WTC11 (cell line): ENCODE measurements around the gene MCM3AP. TPM values are rescaled to one million over a fixed set of nuclear protein-coding genes. Genes with fewer than 3 reads are reported as not detected.

Source experiments
- ATAC-seq: fragments of 200-7000 bp; cut with Tn5 transposase; 2 replicates; pipeline ENCODE4 v1.10.0; 2021; ENCODE audit warnings: mild to moderate bottlenecking, moderate library complexity
- CTCF ChIA-PET: fragments of 300-600 bp; sonication (Branson Sonifier 250); formaldehyde crosslinking; loops from one replicate; lab custom pipeline; 2021; ENCODE audit warnings: antibody characterized with exemption; lab: Charles Lee
- POLR2A ChIA-PET: fragments of 350-600 bp; sonication (Branson Sonifier 250); formaldehyde crosslinking; loops from one replicate; lab custom pipeline; 2021; ENCODE audit warnings: antibody characterized with exemption; lab: Charles Lee
- DNase-seq: peaks from one replicate; pipeline ENCODE4 v3.0.0; 2021; ENCODE audit warnings: low spot score
- H3K27ac Mint-ChIP-seq: 2 replicates; pipeline ENCODE4 v1.8.0; 2021; ENCODE audit warnings: mixed read lengths
- H3K27me3 Mint-ChIP-seq: 2 replicates; pipeline ENCODE4 v1.8.0; 2021; ENCODE audit warnings: low read depth, mild to moderate bottlenecking, moderate library complexity, mixed read lengths
- H3K36me3 Mint-ChIP-seq: 2 replicates; pipeline ENCODE4 v1.8.0; 2021; ENCODE audit warnings: mixed read lengths
- H3K4me1 Mint-ChIP-seq: 2 replicates; pipeline ENCODE4 v1.8.0; 2022; ENCODE audit warnings: mixed read lengths
- H3K4me3 Mint-ChIP-seq: 2 replicates; pipeline ENCODE4 v1.8.0; 2021; ENCODE audit warnings: mild to moderate bottlenecking, moderate library complexity, mixed read lengths
- H3K9me3 Mint-ChIP-seq: 2 replicates; pipeline ENCODE4 v1.8.0; 2021; ENCODE audit warnings: mixed read lengths
- AR ChIP-seq: fragments of 250-450 bp; sonication (Bioruptor Pico); IDR thresholded peaks from 2 replicates; pipeline ENCODE4 v1.9.0; 2021; ENCODE audit warnings: mild to moderate bottlenecking
- CDX4 ChIP-seq: fragments of 250-450 bp; sonication (Bioruptor Pico); IDR thresholded peaks from 2 replicates; pipeline ENCODE4 v1.9.0; 2021; ENCODE audit warnings: moderate library complexity, mild to moderate bottlenecking, inconsistent platforms, borderline replicate concordance
- ELF4 ChIP-seq: sonication (generic); formaldehyde crosslinking; IDR thresholded peaks from 2 replicates; pipeline ENCODE4 v1.8.1; 2022; ENCODE audit warnings: low read depth, mild to moderate bottlenecking, moderate library complexity, missing genetic modification reagents
- FOXP4 ChIP-seq: sonication (generic); formaldehyde crosslinking; IDR thresholded peaks from 2 replicates; pipeline ENCODE4 v1.8.0; 2022; ENCODE audit warnings: mild to moderate bottlenecking, missing genetic modification reagents
- GRHL2 ChIP-seq: fragments of 250-450 bp; sonication (Bioruptor Pico); IDR thresholded peaks from 2 replicates; pipeline ENCODE4 v1.8.0; 2022; ENCODE audit warnings: mild to moderate bottlenecking, moderate library complexity; ENCODE audit not compliant: insufficient replicate concordance, severe bottlenecking
- IRF2 ChIP-seq: sonication (generic); formaldehyde crosslinking; IDR thresholded peaks from 2 replicates; pipeline ENCODE4 v1.8.0; 2022; ENCODE audit warnings: low read depth, missing genetic modification reagents, borderline replicate concordance
- TP53 ChIP-seq: sonication (generic); formaldehyde crosslinking; IDR thresholded peaks from 2 replicates; pipeline ENCODE4 v1.8.1; 2023; ENCODE audit warnings: mild to moderate bottlenecking, missing genetic modification reagents
- ZNF281 ChIP-seq: sonication (generic); formaldehyde crosslinking; IDR thresholded peaks from 2 replicates; pipeline ENCODE4 v1.8.0; 2023; ENCODE audit warnings: mild to moderate bottlenecking, missing genetic modification reagents
- ZNF396 ChIP-seq: fragments of 250-450 bp; sonication (Bioruptor Pico); IDR thresholded peaks from 2 replicates; pipeline ENCODE4 v1.8.0; 2021; ENCODE audit warnings: mild to moderate bottlenecking, moderate library complexity, borderline replicate concordance
- total RNA-seq: library from RNA; stranded (reverse); gene quantifications from 3 replicates; pipeline ENCODE4 v1.2.3, GENCODE V29; 2021
- TF ChIP-seq, protein P1 (sequence below): sonication (generic); formaldehyde crosslinking; IDR thresholded peaks from 2 replicates; pipeline ENCODE4 v1.8.0; 2022; ENCODE audit warnings: mild to moderate bottlenecking, missing genetic modification reagents
- TF ChIP-seq, protein P2 (sequence below): sonication (generic); formaldehyde crosslinking; IDR thresholded peaks from 2 replicates; pipeline ENCODE4 v1.8.1; 2023; ENCODE audit warnings: mild to moderate bottlenecking, missing genetic modification reagents, moderate library complexity
- TF ChIP-seq, protein P3 (sequence below): sonication (generic); formaldehyde crosslinking; IDR thresholded peaks from 2 replicates; pipeline ENCODE4 v1.8.0; 2023; ENCODE audit warnings: missing genetic modification reagents

The MCM3AP gene
- total RNA-seq, 1 experiment from 2014 or later = 167 TPM

DNA sequence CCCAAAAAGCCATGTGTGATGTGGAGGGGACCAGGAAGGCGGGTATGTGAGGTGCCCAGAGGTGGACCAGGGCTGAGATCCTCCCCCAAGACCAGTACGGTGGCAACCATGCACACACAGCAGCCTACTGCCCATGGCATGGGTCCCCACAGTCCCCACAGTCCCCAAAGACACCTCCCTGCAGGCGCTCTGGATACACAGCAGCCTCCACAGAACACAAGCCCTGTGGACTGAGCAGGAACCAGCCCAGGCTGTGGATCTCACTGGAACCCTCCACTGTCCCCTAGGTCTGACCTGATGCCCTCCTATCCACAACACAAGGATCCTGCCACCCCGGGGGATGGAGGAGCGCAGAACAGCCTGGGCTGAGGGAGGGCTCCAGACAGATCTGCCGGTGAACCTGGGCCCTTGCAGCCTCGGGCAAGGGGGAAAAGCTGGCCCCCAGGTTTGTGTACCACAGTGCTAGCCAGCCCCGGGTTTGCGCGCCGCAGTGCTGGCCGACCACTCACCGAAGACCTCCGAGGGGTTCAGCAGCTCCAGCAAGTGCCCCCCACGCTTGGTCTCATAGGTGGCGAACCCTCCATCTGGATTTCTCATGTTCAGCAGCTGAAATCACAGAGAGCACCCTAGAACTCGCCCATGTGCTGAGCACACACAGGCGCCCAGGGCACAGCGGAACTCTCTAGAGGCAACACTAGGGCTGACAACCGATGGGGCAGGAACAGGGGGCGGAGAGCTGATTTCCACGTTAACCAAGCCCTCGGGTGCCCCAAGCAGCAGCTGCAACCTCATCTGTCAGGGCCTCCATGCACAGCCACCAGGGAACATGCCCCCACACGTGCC is 79.0 kb downstream of the MCM3AP start:
- H3K4me1 Mint-ChIP-seq = peaks cover 8% of the 10 kb centered on the region
- H3K4me3 Mint-ChIP-seq = no peak overlapping the region
- ChIA-PET CTCF (no interaction called here), POLR2A (no interaction called here)
- DNase-seq (peak; percentile 5), ATAC-seq (no peak)
- TF ChIP-seq ZNF396 (CRISPR knock-in tag) (no peak), ZNF281 (CRISPR knock-in tag) (no peak), GRHL2 (no peak), CDX4 (CRISPR knock-in tag) (no peak), FOXP4 (CRISPR knock-in tag) (no peak), ELF4 (CRISPR knock-in tag) (no peak), AR (CRISPR knock-in tag) (no peak), IRF2 (CRISPR knock-in tag) (no peak)
- H3K27me3 Mint-ChIP-seq = no peaks in the 10 kb centered on the region
- no peaks in the 10 kb centered on the region for H3K9me3 Mint-ChIP-seq
- peaks cover 46% of the 10 kb centered on the region for H3K36me3 Mint-ChIP-seq
- no peak overlapping the region for H3K27ac Mint-ChIP-seq

- no peaks in the 10 kb centered on the region for H3K9me3 Mint-ChIP-seq
- ChIA-PET POLR2A (no interaction called here), CTCF (no interaction called here)
- TF ChIP-seq, protein P1, sequence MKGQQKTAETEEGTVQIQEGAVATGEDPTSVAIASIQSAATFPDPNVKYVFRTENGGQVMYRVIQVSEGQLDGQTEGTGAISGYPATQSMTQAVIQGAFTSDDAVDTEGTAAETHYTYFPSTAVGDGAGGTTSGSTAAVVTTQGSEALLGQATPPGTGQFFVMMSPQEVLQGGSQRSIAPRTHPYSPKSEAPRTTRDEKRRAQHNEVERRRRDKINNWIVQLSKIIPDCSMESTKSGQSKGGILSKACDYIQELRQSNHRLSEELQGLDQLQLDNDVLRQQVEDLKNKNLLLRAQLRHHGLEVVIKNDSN (CRISPR knock-in tag) = no peak
- TF ChIP-seq, protein P2, sequence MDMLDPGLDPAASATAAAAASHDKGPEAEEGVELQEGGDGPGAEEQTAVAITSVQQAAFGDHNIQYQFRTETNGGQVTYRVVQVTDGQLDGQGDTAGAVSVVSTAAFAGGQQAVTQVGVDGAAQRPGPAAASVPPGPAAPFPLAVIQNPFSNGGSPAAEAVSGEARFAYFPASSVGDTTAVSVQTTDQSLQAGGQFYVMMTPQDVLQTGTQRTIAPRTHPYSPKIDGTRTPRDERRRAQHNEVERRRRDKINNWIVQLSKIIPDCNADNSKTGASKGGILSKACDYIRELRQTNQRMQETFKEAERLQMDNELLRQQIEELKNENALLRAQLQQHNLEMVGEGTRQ (CRISPR knock-in tag) = no peak
- TF ChIP-seq, protein P3, sequence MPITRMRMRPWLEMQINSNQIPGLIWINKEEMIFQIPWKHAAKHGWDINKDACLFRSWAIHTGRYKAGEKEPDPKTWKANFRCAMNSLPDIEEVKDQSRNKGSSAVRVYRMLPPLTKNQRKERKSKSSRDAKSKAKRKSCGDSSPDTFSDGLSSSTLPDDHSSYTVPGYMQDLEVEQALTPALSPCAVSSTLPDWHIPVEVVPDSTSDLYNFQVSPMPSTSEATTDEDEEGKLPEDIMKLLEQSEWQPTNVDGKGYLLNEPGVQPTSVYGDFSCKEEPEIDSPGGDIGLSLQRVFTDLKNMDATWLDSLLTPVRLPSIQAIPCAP (CRISPR knock-in tag) = no peak
- no peak for TF ChIP-seq TP53 (CRISPR knock-in tag)
- no peaks in the 10 kb centered on the region for H3K27me3 Mint-ChIP-seq
- 0 out of 2 replicates have a peak overlapping the region, but pooled peaks have one; percentile 60 for H3K27ac Mint-ChIP-seq
- peaks cover 8% of the 10 kb centered on the region for H3K4me1 Mint-ChIP-seq
- DNase-seq (no peak), ATAC-seq (no peak)
- no peak overlapping the region for H3K4me3 Mint-ChIP-seq
- peaks cover 46% of the 10 kb centered on the region for H3K36me3 Mint-ChIP-seq
Observed at GRCh38 chr21:46205766-46206162, 79.6 kb downstream of the MCM3AP start.
